HUES48 (cell line): ENCODE measurements around the gene PCID2.
"Not testable (repeated sequence)": the region's sequence is repeated elsewhere in the genome, so short reads cannot be mapped to it uniquely, and the experiment has no call there.

Source experiments
- H3K27ac ChIP-seq: one replicate; pipeline ENCODE4 v1.7.0; 2013; ENCODE audit warnings: low read depth, low read length, inconsistent platforms
- H3K27me3 ChIP-seq: 2 replicates; pipeline ENCODE4 v1.6.1; 2013; ENCODE audit warnings: mild to moderate bottlenecking, low read length; ENCODE audit not compliant: control insufficient read depth, insufficient read depth
- H3K36me3 ChIP-seq: 2 replicates; pipeline ENCODE4 v1.6.1; 2013; ENCODE audit warnings: low read length; ENCODE audit not compliant: control insufficient read depth, insufficient read depth
- H3K4me1 ChIP-seq: 2 replicates; pipeline ENCODE4 v1.6.1; 2013; ENCODE audit warnings: mild to moderate bottlenecking, low read length; ENCODE audit not compliant: control insufficient read depth, insufficient read depth
- H3K4me3 ChIP-seq: 2 replicates; pipeline ENCODE4 v1.5.1; 2013; ENCODE audit warnings: mild to moderate bottlenecking, low read depth, low read length
- H3K9ac ChIP-seq: 2 replicates; pipeline ENCODE4 v1.6.1; 2013; ENCODE audit warnings: mild to moderate bottlenecking, low read depth, low read length, moderate library complexity
- H3K9me3 ChIP-seq: 2 replicates; pipeline ENCODE4 v1.6.1; 2013; ENCODE audit warnings: low read length; ENCODE audit not compliant: control insufficient read depth, insufficient read depth

The PCID2 gene

GRCh38 chr13:113208421-113209335, at the start of gene PCID2:
TSS of gene PCID2 (minus strand) at chr13:113208669. CDS start at chr13:113208634, 35 bp downstream.
- peaks cover 27% of the 10 kb centered on the region for H3K4me1 ChIP-seq
- peak within 1 kb of the TSS; percentile 99 for H3K27ac ChIP-seq
- H3K9me3 ChIP-seq: no peaks in the 10 kb centered on the region
- no peaks in the 10 kb centered on the region for H3K27me3 ChIP-seq
- peak within 1 kb of the TSS; percentile 80 for H3K4me3 ChIP-seq
- H3K9ac ChIP-seq: peak within 1 kb of the TSS; percentile 98
- H3K36me3 ChIP-seq: peaks cover 38% of the 10 kb centered on the region

- H3K9me3 ChIP-seq, H3K4me1 ChIP-seq, H3K27ac ChIP-seq, H3K27me3 ChIP-seq, H3K9ac ChIP-seq, H3K4me3 ChIP-seq: not testable (repeated sequence)
- H3K36me3 ChIP-seq: peaks cover 91% of the 10 kb centered on the region
These were observed 49.4 kb upstream of the PCID2 start for GRCh38 chr13:113257908-113258307.

- Histone ChIP-seq H3K4me1 (no peaks in the 10 kb centered on the region), H3K36me3 (peaks cover 99% of the 10 kb centered on the region), H3K27me3 (no peaks in the 10 kb centered on the region), H3K27ac (no peak overlapping the region), H3K9ac (no peak overlapping the region), H3K4me3 (no peak overlapping the region), H3K9me3 (no peaks in the 10 kb centered on the region)
These were observed 44.1 kb upstream of the PCID2 start for GRCh38 chr13:113252516-113253095.

- Histone ChIP-seq H3K9me3 (no peaks in the 10 kb centered on the region), H3K27me3 (no peaks in the 10 kb centered on the region), H3K9ac (no peak overlapping the region), H3K4me1 (peaks cover 11% of the 10 kb centered on the region), H3K27ac (no peak overlapping the region), H3K4me3 (no peak overlapping the region), H3K36me3 (peaks cover 90% of the 10 kb centered on the region)
These were observed 37.7 kb upstream of the PCID2 start for GRCh38 chr13:113245849-113246796.

GRCh38 chr13:113243847-113244246, 35.4 kb upstream of the PCID2 start:
- Histone ChIP-seq H3K9me3 (no peaks in the 10 kb centered on the region), H3K27me3 (no peaks in the 10 kb centered on the region), H3K36me3 (peaks cover 90% of the 10 kb centered on the region), H3K4me3 (no peak overlapping the region), H3K27ac (peak overlapping the region; percentile 53), H3K9ac (peak overlapping the region; percentile 15; the same call in 1 of the 2 replicates), H3K4me1 (peaks cover 11% of the 10 kb centered on the region)

- not testable (repeated sequence) for H3K4me3 ChIP-seq, H3K27me3 ChIP-seq, H3K27ac ChIP-seq, H3K9me3 ChIP-seq, H3K9ac ChIP-seq
- H3K4me1 ChIP-seq: peaks cover 11% of the 10 kb centered on the region
- peaks cover 90% of the 10 kb centered on the region for H3K36me3 ChIP-seq
These were observed 33.2 kb upstream of the PCID2 start for GRCh38 chr13:113241623-113242022.

GRCh38 chr13:113239986-113240385, 31.5 kb upstream of the PCID2 start:
- H3K4me1 ChIP-seq: peaks cover 11% of the 10 kb centered on the region
- no peaks in the 10 kb centered on the region for H3K27me3 ChIP-seq
- H3K9me3 ChIP-seq: no peaks in the 10 kb centered on the region
- no peak overlapping the region for H3K27ac ChIP-seq
- H3K9ac ChIP-seq: no peak overlapping the region
- no peak overlapping the region for H3K4me3 ChIP-seq
- H3K36me3 ChIP-seq: peaks cover 81% of the 10 kb centered on the region

GRCh38 chr13:113239357-113239756, 30.9 kb upstream of the PCID2 start:
- H3K36me3 ChIP-seq: peaks cover 81% of the 10 kb centered on the region

GRCh38 chr13:113238536-113238935, 30.1 kb upstream of the PCID2 start:
- peaks cover 2% of the 10 kb centered on the region for H3K4me1 ChIP-seq
- no peak overlapping the region for H3K4me3 ChIP-seq
- no peak overlapping the region for H3K9ac ChIP-seq
- H3K27me3 ChIP-seq: no peaks in the 10 kb centered on the region
- no peaks in the 10 kb centered on the region for H3K9me3 ChIP-seq
- H3K36me3 ChIP-seq: peaks cover 80% of the 10 kb centered on the region
- no peak overlapping the region for H3K27ac ChIP-seq

More at GRCh38 chr13:113239357-113239756, 30.9 kb upstream of the PCID2 start:
- no peaks in the 10 kb centered on the region for H3K9me3 ChIP-seq
- H3K27ac ChIP-seq: no peak overlapping the region
- H3K4me3 ChIP-seq: no peak overlapping the region
- H3K4me1 ChIP-seq: peaks cover 10% of the 10 kb centered on the region
- H3K9ac ChIP-seq: no peak overlapping the region
- H3K27me3 ChIP-seq: no peaks in the 10 kb centered on the region

GRCh38 chr13:113233101-113233500, 24.6 kb upstream of the PCID2 start:
- H3K9ac ChIP-seq: no peak overlapping the region
- H3K4me1 ChIP-seq: no peaks in the 10 kb centered on the region
- no peaks in the 10 kb centered on the region for H3K9me3 ChIP-seq
- H3K4me3 ChIP-seq: no peak overlapping the region
- peaks cover 69% of the 10 kb centered on the region for H3K36me3 ChIP-seq
- H3K27me3 ChIP-seq: no peaks in the 10 kb centered on the region
- H3K27ac ChIP-seq: no peak overlapping the region
